ENCODE measurements around the gene DNHD1.
A peak's percentile ranks its signal among the peaks of the same experiment; 100 is the strongest.

The DNHD1 gene

GRCh38 chr11:6614446-6614845 lies 117.4 kb downstream of the DNHD1 start:
- FAIRE-seq = no peak

DNA sequence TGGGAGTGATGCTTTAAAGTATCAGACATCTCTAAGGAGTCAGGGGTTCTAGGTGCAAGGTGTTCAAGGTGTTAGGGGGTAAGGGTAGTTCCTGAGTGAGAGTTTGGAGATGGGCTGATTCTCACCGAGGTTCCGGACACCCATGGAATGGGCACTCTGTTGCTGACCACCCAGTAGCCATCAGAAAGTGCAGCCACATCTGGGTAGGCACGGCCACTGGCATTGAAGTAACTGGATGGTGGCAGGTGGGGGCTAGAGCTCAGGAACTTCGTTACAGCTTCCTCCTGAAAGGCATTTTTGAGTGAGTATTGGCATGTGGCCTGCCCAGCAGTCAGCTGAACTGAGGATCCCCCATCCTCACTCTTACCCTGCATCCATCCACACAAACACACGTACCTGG lies 118.0 kb downstream of the DNHD1 start:
- no peak for FAIRE-seq

DNA sequence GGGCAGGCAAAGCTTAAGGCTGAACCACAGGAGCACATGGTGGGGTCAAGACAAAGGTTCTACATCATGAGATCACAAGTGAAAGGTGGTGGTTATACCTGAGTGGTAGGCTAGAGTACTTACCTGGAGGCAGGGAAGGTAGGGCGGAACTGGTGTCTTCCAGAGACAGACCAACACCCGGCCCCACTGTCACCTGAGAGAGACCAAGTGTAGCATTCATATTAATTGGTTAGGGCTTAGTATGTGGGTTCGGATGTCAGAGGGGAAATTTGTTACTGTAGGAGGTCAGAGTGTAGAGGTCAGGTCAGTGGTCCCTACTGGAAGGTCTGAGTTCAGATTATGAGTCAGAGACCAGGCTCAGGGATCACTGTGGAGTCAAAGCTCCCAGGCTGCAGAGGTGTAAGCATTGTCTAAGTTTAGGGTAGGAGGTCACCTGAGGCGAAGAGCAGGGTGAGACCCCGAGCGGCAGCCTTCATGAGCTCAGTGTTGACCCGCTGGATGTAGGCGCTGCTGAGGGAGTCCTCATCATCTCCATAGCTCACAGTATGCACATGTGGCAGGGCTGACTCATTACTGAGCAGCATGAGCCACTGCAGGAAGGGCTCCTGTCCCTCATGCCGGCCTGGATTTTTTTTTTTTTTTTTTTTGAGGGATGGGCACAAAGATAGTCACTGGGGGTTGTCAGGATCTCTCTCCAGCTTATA lies 119.0 kb downstream of the DNHD1 start:
- FAIRE-seq = no peak

GRCh38 chr11:6616596-6617250 lies 119.6 kb downstream of the DNHD1 start:
- FAIRE-seq = no peak

DNA sequence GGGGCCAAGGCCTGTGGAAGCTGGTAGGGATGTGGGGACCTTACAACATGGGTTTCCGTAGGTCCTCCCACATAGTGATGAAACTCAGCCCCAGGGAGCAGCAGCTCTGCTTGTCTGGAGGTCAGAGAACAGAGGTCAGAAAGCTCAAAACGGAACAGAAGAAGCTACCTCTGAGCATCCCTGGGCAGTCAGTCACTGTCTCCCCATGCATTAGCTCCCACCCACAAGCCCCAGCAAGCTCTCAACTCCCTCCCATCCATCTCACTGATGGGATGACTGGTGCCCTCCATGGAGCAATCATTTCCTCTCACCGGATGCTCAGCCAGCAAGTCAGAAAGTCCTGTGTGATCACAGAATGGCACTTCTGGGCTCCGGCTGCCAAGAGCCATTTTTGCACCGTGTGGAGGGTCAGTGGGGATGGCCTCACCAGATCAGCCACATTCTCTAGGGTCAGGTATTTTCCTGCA lies 120.3 kb downstream of the DNHD1 start:
- FAIRE-seq = no peak

GRCh38 chr11:6618117-6619003 lies 121.3 kb downstream of the DNHD1 start:
- FAIRE-seq = no peak

GRCh38 chr11:6619004-6619745 lies 122.1 kb downstream of the DNHD1 start, which contains the start of gene TPP1:
Gene TPP1, minus strand, starts transcription at chr11:6619422. Its CDS starts 22 bp downstream, at chr11:6619400.
- FAIRE-seq = peak; percentile 79

DNA sequence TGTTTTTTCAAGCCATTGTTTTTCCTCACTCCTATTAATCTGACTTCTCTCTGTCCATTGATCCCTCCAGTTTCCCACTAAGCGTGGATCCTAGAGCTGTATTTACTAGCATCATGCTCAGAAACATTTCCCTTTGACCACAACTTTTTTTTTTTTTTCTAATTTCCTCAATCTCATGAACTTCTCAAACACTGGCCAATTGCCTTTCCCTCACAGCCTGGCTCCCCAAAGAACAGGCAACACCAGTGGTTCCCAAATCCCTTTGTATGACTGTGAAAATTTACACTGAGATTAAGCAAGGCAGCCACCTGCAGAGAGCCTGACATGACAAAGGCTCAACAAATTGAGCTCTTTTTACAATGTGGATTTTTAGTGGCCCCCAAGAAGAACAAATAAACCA lies 123.6 kb downstream of the DNHD1 start:
- no peak for FAIRE-seq
